ENCODE data around the gene SMIM20.

Gene SMIM20

GRCh38 chr4:25882226-25882625, 31.8 kb upstream of the SMIM20 start:
- TF ChIP-seq ZFX (IDR thresholded peaks at IDR 0.05; ENCODE audit: borderline replicate concordance), result no peak
- TF ChIP-seq CTCF (IDR thresholded peaks at IDR 0.05), result no peak
- H3K27ac ChIP-seq, result no peak overlapping the region

- TF ChIP-seq CTCF (IDR thresholded peaks at IDR 0.05), result no peak
- TF ChIP-seq ZFX (IDR thresholded peaks at IDR 0.05; ENCODE audit: borderline replicate concordance), result no peak
- no peak overlapping the region for H3K27ac ChIP-seq
These were observed 30.5 kb upstream of the SMIM20 start for GRCh38 chr4:25883565-25883964.

GRCh38 chr4:25884031-25884782, 29.8 kb upstream of the SMIM20 start:
- no peak overlapping the region for H3K27ac ChIP-seq
- TF ChIP-seq CTCF (IDR thresholded peaks at IDR 0.05) (no peak), ZFX (IDR thresholded peaks at IDR 0.05; ENCODE audit: borderline replicate concordance) (no peak)

GRCh38 chr4:25888781-25889180, 25.2 kb upstream of the SMIM20 start:
- H3K27ac ChIP-seq, result no peak overlapping the region
- no peak for TF ChIP-seq CTCF (IDR thresholded peaks at IDR 0.05)

- no peak for TF ChIP-seq CTCF (IDR thresholded peaks at IDR 0.05)
- no peak for TF ChIP-seq ZFX (IDR thresholded peaks at IDR 0.05; ENCODE audit: borderline replicate concordance)
- no peak overlapping the region for H3K27ac ChIP-seq
These were observed 24.2 kb upstream of the SMIM20 start for GRCh38 chr4:25889589-25890503.

GRCh38 chr4:25890571-25891485, 23.2 kb upstream of the SMIM20 start:
- H3K27ac ChIP-seq, result no peak overlapping the region
- TF ChIP-seq CTCF (IDR thresholded peaks at IDR 0.05) (no peak), ZFX (IDR thresholded peaks at IDR 0.05; ENCODE audit: borderline replicate concordance) (no peak)

All from 22Rv1 (cell line).